IMR-90 (cell line): ENCODE results near the gene ZBTB48. TPM values are rescaled to one million over a fixed set of nuclear protein-coding genes. Genes with fewer than 3 reads are reported as not detected.

Source experiments
- ATAC-seq: fragments of 200-7000 bp; cut with Tn5 transposase; 2 replicates; pipeline ENCODE4 v1.9.1; 2020; ENCODE audit warnings: low read depth, mild to moderate bottlenecking, moderate library complexity
- BruUV-seq: library from RNA; stranded (reverse); fragments of 400-500 nt; replicated peaks from 2 replicates; lab custom pipeline; 2021; lab: Mats Ljungman, UMichigan
- CTCF ChIA-PET: fragments of 300-600 bp; formaldehyde crosslinking; extraction: SDS; loops from one replicate; lab custom pipeline; 2021; ENCODE audit warnings: antibody characterized with exemption; lab: Yijun Ruan, JAX
- POLR2A ChIA-PET: fragments of 300-600 bp; sonication (Branson Sonifier 250); formaldehyde crosslinking; loops from one replicate; lab custom pipeline; 2022; ENCODE audit warnings: antibody characterized with exemption; ENCODE audit not compliant: unreplicated experiment; lab: Charles Lee
- DNase-seq: peaks from one replicate; pipeline ENCODE4 v3.0.0; 2013
- H2AFZ ChIP-seq: replicated peaks from 2 replicates; pipeline ENCODE3; 2013; ENCODE audit warnings: low read length, mild to moderate bottlenecking; ENCODE audit not compliant: poor library complexity
- H2AK5ac ChIP-seq: 2 replicates; pipeline ENCODE4 v1.6.1; 2013; ENCODE audit warnings: low read depth, low read length, inconsistent platforms
- H2AK9ac ChIP-seq: replicated peaks from 2 replicates; pipeline ENCODE3; 2013; ENCODE audit warnings: mild to moderate bottlenecking, low read depth, low read length, moderate library complexity; ENCODE audit not compliant: poor library complexity
- H2BK120ac ChIP-seq: 2 replicates; pipeline ENCODE4 v1.6.1; 2013; ENCODE audit warnings: low read depth, low read length, inconsistent platforms
- H2BK15ac ChIP-seq: 3 replicates; pipeline ENCODE4 v1.6.1; 2013; ENCODE audit warnings: low read depth, low read length, inconsistent platforms
- H2BK20ac ChIP-seq: 2 replicates; pipeline ENCODE4 v1.6.1; 2013; ENCODE audit warnings: low read depth, mild to moderate bottlenecking, inconsistent platforms, low read length, moderate library complexity
- H2BK5ac ChIP-seq: 2 replicates; pipeline ENCODE4 v1.6.1; 2013; ENCODE audit warnings: mild to moderate bottlenecking, low read depth, low read length, inconsistent platforms; ENCODE audit not compliant: poor library complexity, severe bottlenecking
- H3K14ac ChIP-seq: replicated peaks from 2 replicates; pipeline ENCODE4 v1.6.1; 2013; ENCODE audit warnings: low read depth, low read length, inconsistent platforms
- H3K18ac ChIP-seq: 2 replicates; pipeline ENCODE4 v1.6.1; 2013; ENCODE audit warnings: low read depth, low read length, control low read depth
- H3K23ac ChIP-seq: 2 replicates; pipeline ENCODE4 v1.6.1; 2013; ENCODE audit warnings: low read depth, low read length, inconsistent platforms
- H3K27ac ChIP-seq: 2 replicates; pipeline ENCODE4 v1.5.1; 2013; ENCODE audit warnings: mild to moderate bottlenecking, control low read depth, low read length; ENCODE audit not compliant: insufficient read depth
- H3K27me3 ChIP-seq: 2 replicates; pipeline ENCODE4 v1.6.1; 2013; ENCODE audit warnings: low read length; ENCODE audit not compliant: control insufficient read depth, insufficient read depth
- H3K36me3 ChIP-seq: 2 replicates; pipeline ENCODE4 v1.6.1; 2013; ENCODE audit warnings: low read length, mixed read lengths; ENCODE audit not compliant: control insufficient read depth, insufficient read depth
- H3K4ac ChIP-seq: 2 replicates; pipeline ENCODE4 v1.6.1; 2013; ENCODE audit warnings: low read depth, low read length, inconsistent platforms
- H3K4me1 ChIP-seq: 2 replicates; pipeline ENCODE4 v1.6.1; 2013; ENCODE audit warnings: low read length, mixed read lengths; ENCODE audit not compliant: control insufficient read depth, insufficient read depth
- H3K4me2 ChIP-seq: 2 replicates; pipeline ENCODE4 v1.6.1; 2013; ENCODE audit warnings: low read depth, mild to moderate bottlenecking, control low read depth, low read length, moderate library complexity
- H3K4me3 ChIP-seq: 2 replicates; pipeline ENCODE4 v1.5.1; 2013; ENCODE audit warnings: low read depth, mild to moderate bottlenecking, control low read depth, low read length, moderate library complexity; ENCODE audit not compliant: insufficient read depth
- H3K56ac ChIP-seq: 2 replicates; pipeline ENCODE4 v1.6.1; 2013; ENCODE audit warnings: low read length, inconsistent platforms; ENCODE audit not compliant: insufficient read depth; ENCODE audit errors: extremely low read depth
- H3K79me1 ChIP-seq, 2 experiments: 2 replicates each; pipeline ENCODE4 v1.6.1; 2013; ENCODE audit warnings: low read length in 2 of 2, inconsistent platforms in 1 of 2, low read depth in 1 of 2
- H3K9ac ChIP-seq: 2 replicates; pipeline ENCODE4 v1.6.1; 2013; ENCODE audit warnings: low read depth, low read length, control low read depth
- H3K9me1 ChIP-seq: 2 replicates; pipeline ENCODE4 v1.6.1; 2013; ENCODE audit warnings: low read length, inconsistent platforms; ENCODE audit not compliant: insufficient read depth
- H3K9me3 ChIP-seq: 2 replicates; pipeline ENCODE4 v1.6.1; 2013; ENCODE audit warnings: low read length; ENCODE audit not compliant: control insufficient read depth, insufficient read depth
- H4K20me1 ChIP-seq: 2 replicates; pipeline ENCODE4 v1.6.1; 2013; ENCODE audit warnings: low read length, inconsistent platforms; ENCODE audit not compliant: insufficient read depth
- H4K5ac ChIP-seq: 2 replicates; pipeline ENCODE4 v1.6.1; 2013; ENCODE audit warnings: mild to moderate bottlenecking, low read depth, low read length, control low read depth
- H4K8ac ChIP-seq, 2 experiments: 2 replicates each; pipeline ENCODE4 v1.6.1; 2013; ENCODE audit warnings: low read depth in 2 of 2, low read length in 2 of 2, control low read depth in 1 of 2, inconsistent platforms in 1 of 2
- H4K91ac ChIP-seq: 2 replicates; pipeline ENCODE4 v1.6.1; 2013; ENCODE audit warnings: low read depth, low read length, inconsistent platforms; ENCODE audit not compliant: insufficient read depth
- ELK1 ChIP-seq: fragments of 150-350 bp; IDR thresholded peaks from 2 replicates; pipeline ENCODE4 v1.6.1; 2016; ENCODE audit warnings: low read depth, mild to moderate bottlenecking, low read length, moderate library complexity, borderline replicate concordance
- NFE2L2 ChIP-seq: fragments of 150-350 bp; IDR thresholded peaks from 2 replicates; pipeline ENCODE4 v1.6.1; 2016; ENCODE audit warnings: low read depth, mild to moderate bottlenecking, low read length
- POLR2A ChIP-seq: IDR thresholded peaks from 2 replicates; pipeline ENCODE4 v1.6.1; 2012; ENCODE audit warnings: mild to moderate bottlenecking, low read depth, low read length
- WGBS, 2 experiments: methylation state at CpG; one replicate each; pipeline versions ENCODE4 v1.1.5 to v1.1.7; 2013; ENCODE audit warnings: missing lambda C conversion rate in 2 of 2; ENCODE audit not compliant: insufficient read length in 1 of 2; ENCODE audit errors: extremely low coverage in 2 of 2; 5-methylcytosine and 5-hydroxymethylcytosine counted together
- dilution Hi-C: fragments of 300-500 bp; cut with HindIII; formaldehyde crosslinking; loops from one replicate; pipeline ENCODE4 v1.14.3; 2018; ENCODE audit warnings: low sequenced_read_pairs; ENCODE audit not compliant: unreplicated experiment
- in situ Hi-C: fragments of 300-500 bp; cut with MboI; formaldehyde crosslinking; loops from 3 replicates; pipeline ENCODE4 v1.14.3; 2019; ENCODE audit warnings: low sequenced_read_pairs, inconsistent platforms, mixed read lengths
- intact Hi-C: fragments of 100-400 bp; cut with micrococcal nuclease; formaldehyde crosslinking; loops from 2 replicates; pipeline ENCODE4 v1.10.0; 2022
- polyA plus RNA-seq, 3 experiments: library from polyadenylated mRNA; depleted of rRNA; stranded (reverse); fragments of >200 nt; gene quantifications; 2 replicates each; pipeline ENCODE4 v1.2.3, GENCODE V29; 2012; ENCODE audit warnings: low replicate concordance in 1 of 3
- total RNA-seq: library from RNA; depleted of rRNA; stranded (reverse); fragments of >200 nt; gene quantifications from 2 replicates; pipeline ENCODE4 v1.2.3, GENCODE V29; 2012

Gene ZBTB48
- total and polyA plus RNA-seq, 2 of the 4 experiments (the other 2 are of a cell fraction): 9.3 to 17.5 TPM

GRCh38 chr1:6637770-6638169 is 58.0 kb downstream of the ZBTB48 start:
- no peak overlapping the region for H3K23ac ChIP-seq
- peaks cover 2% of the 10 kb centered on the region; the same call in 1 of the 2 replicates for H3K4me1 ChIP-seq
- ChIA-PET CTCF (no interaction called here), POLR2A (no interaction called here)
- H2BK120ac ChIP-seq: no peak overlapping the region
- H3K4ac ChIP-seq: no peak overlapping the region
- no peak overlapping the region for H2BK5ac ChIP-seq
- H3K14ac ChIP-seq: no peak overlapping the region
- H2AK9ac ChIP-seq: peak overlapping the region; percentile 81
- H3K4me3 ChIP-seq: no peak overlapping the region
- peaks cover 2% of the 10 kb centered on the region; the same call in 1 of the 2 replicates for H3K9me1 ChIP-seq
- H2BK15ac ChIP-seq: no peak overlapping the region
- in situ Hi-C loops: no loop called here
- H4K5ac ChIP-seq: no peak overlapping the region
- H4K8ac ChIP-seq: no peak overlapping the region; a peak in 1 of 4 replicates
- peak overlapping the region; percentile 70 for H2AFZ ChIP-seq
- H3K27me3 ChIP-seq: no peaks in the 10 kb centered on the region
- H2BK20ac ChIP-seq: no peak overlapping the region
- H3K4me2 ChIP-seq: no peak overlapping the region
- intact Hi-C loops: loop anchor here (5.0 kb wide), 1 partner anchor 1010 kb away; no protein-coding TSS in a partner anchor
- no peak overlapping the region for H3K56ac ChIP-seq
- H4K20me1 ChIP-seq: peaks cover 11% of the 10 kb centered on the region; the same call in 1 of the 2 replicates
- H2AK5ac ChIP-seq: no peak overlapping the region
- ATAC-seq (no peak), DNase-seq (no peak)
- TF ChIP-seq NFE2L2: no peak
- no peak for TF ChIP-seq ELK1
- no peak for TF ChIP-seq POLR2A
- H4K91ac ChIP-seq: no peak overlapping the region
- 100% methylated on average over 2 of the region's 9 CpGs; no CpG with 5 or more reads in 1 of the 2 experiments for WGBS, 2 experiments
- no peak overlapping the region for H3K9ac ChIP-seq
- H3K9me3 ChIP-seq: no peaks in the 10 kb centered on the region
- H3K36me3 ChIP-seq: peaks cover 64% of the 10 kb centered on the region
- no TSS peak for BruUV-seq
- H3K18ac ChIP-seq: no peak overlapping the region
- H3K27ac ChIP-seq: no peak overlapping the region
- H3K79me1 ChIP-seq: peaks cover 0 to 8% of the 10 kb centered on the region in 2 experiments; a peak in 1 of 4 replicates
- dilution Hi-C loops: no loop called here
